Kidney epithelial cell (primary cell): ENCODE data around the gene JAKMIP2. TPM values are rescaled to one million over a fixed set of nuclear protein-coding genes. Genes with fewer than 3 reads are reported as not detected.

Experiments used
- DNase-seq: peaks from one replicate; pipeline ENCODE4 v3.0.0-alpha.2; 2010; ENCODE audit warnings: low read depth
- H3K27me3 ChIP-seq: 2 replicates; pipeline ENCODE4 v1.6.0; 2011; ENCODE audit warnings: low read length; ENCODE audit not compliant: control insufficient read depth, insufficient read depth
- H3K36me3 ChIP-seq: 2 replicates; pipeline ENCODE4 v1.5.1; 2011; ENCODE audit warnings: low read length; ENCODE audit not compliant: control insufficient read depth, insufficient read depth
- H3K4me3 ChIP-seq: 2 replicates; pipeline ENCODE4 v1.5.1; 2011; ENCODE audit warnings: low read depth, mild to moderate bottlenecking, control low read depth, low read length
- CTCF ChIP-seq: IDR thresholded peaks from 2 replicates; pipeline ENCODE4 v1.5.1; 2011; ENCODE audit warnings: mild to moderate bottlenecking, moderate library complexity, low read length, control low read depth, inconsistent platforms; ENCODE audit not compliant: insufficient read depth, poor library complexity, severe bottlenecking
- total RNA-seq: library from RNA; depleted of rRNA; stranded (reverse); fragments of >200 nt; gene quantifications from 2 replicates; pipeline ENCODE4 v1.2.3, GENCODE V29; 2015

The JAKMIP2 gene
- total RNA-seq, 1 donor from 2014 or later: 0.42 TPM

DNA sequence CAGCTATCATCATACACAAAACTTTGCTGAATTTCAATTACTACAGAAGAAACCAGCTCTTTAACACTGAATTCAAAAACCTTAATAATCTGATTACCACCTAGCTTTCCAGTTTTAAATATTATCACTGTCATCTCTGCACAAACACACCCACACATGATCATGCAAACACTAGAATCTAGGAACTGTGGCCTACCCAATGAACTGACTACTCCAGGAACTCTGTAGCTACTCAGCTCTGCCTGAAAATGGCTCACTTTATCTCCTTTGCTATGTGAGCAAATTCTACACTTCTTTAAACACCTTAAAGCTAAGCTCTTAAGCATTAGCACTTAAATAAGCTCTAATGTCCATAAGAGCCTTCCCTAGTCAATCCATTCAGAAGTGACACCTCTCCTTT, 149.4 kb downstream of the JAKMIP2 start:
- H3K4me3 ChIP-seq: no peak overlapping the region
- no peak for TF ChIP-seq CTCF
- DNase-seq: no peak
- no peaks in the 10 kb centered on the region for H3K36me3 ChIP-seq
- no peaks in the 10 kb centered on the region for H3K27me3 ChIP-seq

GRCh38 chr5:147631428-147632003, 151.0 kb downstream of the JAKMIP2 start:
- Histone ChIP-seq H3K4me3 (no peak overlapping the region), H3K36me3 (no peaks in the 10 kb centered on the region), H3K27me3 (no peaks in the 10 kb centered on the region)
- TF ChIP-seq CTCF: no peak
- DNase-seq: no peak

- no peaks in the 10 kb centered on the region for H3K36me3 ChIP-seq
- TF ChIP-seq CTCF: no peak
- no peak for DNase-seq
- H3K4me3 ChIP-seq: no peak overlapping the region
- no peaks in the 10 kb centered on the region for H3K27me3 ChIP-seq
These were observed 153.3 kb downstream of the JAKMIP2 start for GRCh38 chr5:147629196-147629595.

- Histone ChIP-seq H3K27me3 (no peaks in the 10 kb centered on the region), H3K36me3 (no peaks in the 10 kb centered on the region), H3K4me3 (no peak overlapping the region)
- peak; percentile 77 for TF ChIP-seq CTCF
- DNase-seq: peak; percentile 28
These were observed 154.3 kb downstream of the JAKMIP2 start for GRCh38 chr5:147628058-147628895.

DNA sequence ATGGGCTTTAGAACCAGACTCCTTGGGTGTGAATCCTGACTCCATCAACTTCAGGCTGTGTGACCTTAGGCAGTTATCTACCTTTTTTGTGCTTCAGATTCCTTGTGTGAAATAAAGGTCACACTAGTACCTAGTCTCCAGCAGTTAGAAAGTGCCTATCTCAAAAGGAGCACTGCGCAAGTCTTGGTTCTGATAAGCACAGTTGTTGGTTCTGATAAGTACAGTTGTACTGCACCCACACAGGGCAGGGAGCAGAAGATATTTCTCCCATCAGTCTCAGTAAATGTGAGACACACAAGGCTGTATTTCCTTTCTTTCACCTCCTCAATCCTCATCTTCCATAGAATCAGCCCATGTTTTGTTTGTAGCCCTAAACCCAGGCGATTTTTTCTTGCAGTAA, 156.1 kb downstream of the JAKMIP2 start:
- Histone ChIP-seq H3K4me3 (no peak overlapping the region), H3K27me3 (no peaks in the 10 kb centered on the region), H3K36me3 (no peaks in the 10 kb centered on the region)
- no peak for DNase-seq
- no peak for TF ChIP-seq CTCF
